Stimulated activated CD4-positive, alpha-beta T cell treated with anti-CD3 and anti-CD28 coated beads, Interleukin-1b, Interleukin-23, amount 100 ng/mL, for 1 hour (primary cell): ENCODE measurements around the gene YWHAB.

Source experiments
- DNase-seq, 2 donors: peaks; one replicate each; pipeline ENCODE4 v3.0.0-alpha.2; 2020; ENCODE audit warnings: low read depth in 2 of 2

Gene YWHAB

DNA sequence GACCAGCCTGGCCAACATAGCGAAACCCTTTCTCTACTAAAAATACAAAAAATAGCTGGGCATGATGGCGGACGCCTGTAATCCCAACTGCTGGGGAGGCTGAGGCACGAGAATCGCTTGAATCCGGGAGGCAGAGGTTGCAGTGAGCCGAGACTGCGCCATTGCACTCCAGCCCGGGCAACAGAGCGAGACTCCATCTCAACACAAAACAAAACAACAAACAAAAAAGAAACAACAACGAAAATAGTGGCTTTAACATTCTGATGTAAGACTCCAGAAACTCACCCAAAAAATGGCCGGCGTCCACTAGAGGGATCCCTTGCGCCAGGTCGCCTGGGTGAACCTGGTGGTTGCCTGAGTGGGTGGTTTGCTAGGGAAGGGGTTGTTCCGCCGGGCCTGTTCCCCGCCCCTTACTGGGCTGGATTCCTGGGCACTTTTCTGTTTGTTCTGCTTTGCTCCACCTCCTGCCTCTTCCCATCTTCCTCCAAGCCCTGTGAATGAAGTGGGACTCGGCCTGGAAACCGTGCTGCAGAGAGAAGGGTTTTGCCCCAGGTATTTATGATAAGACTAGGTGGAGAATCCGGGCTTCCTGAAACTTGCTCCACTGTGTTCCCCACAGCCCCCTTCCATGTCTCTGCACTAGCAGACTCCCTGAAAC is 25.9 kb downstream of the YWHAB start:
- DNase-seq = peak in 1 of 2 donors; percentile 14

- DNase-seq = no peak
Measured at GRCh38 chr20:44912189-44912588, 26.7 kb downstream of the YWHAB start.

GRCh38 chr20:44914924-44915323 is 29.4 kb downstream of the YWHAB start:
- no peak for DNase-seq

GRCh38 chr20:44916586-44916985 is 31.1 kb downstream of the YWHAB start:
- no peak for DNase-seq

GRCh38 chr20:44917399-44917798 is 31.9 kb downstream of the YWHAB start:
- DNase-seq = no peak

- DNase-seq = no peak
Measured at GRCh38 chr20:44918342-44918741, 32.8 kb downstream of the YWHAB start.

DNA sequence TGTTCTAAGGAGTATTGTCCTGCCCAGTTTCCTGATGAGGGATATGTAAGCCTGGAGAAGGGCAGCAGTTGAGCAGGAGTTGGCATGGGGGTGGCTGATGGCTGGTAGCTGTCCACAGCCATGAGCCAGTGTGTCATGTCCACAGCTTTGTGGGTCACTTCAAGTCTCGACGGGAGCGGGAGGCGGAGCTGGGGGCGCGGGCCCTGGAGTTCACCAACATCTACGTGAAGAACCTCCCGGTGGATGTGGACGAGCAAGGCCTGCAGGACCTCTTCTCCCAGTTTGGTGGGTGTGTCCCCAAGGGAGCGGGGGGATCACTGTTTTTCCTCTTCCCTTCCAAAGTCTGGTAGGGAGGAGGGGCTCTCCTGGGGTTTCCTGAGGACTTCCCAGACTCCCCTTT is 33.3 kb downstream of the YWHAB start:
- DNase-seq = no peak

GRCh38 chr20:44921447-44921846 is 35.9 kb downstream of the YWHAB start:
- DNase-seq = no peak

GRCh38 chr20:44924541-44924940 is 39.0 kb downstream of the YWHAB start:
- no peak for DNase-seq

GRCh38 chr20:44928595-44928994 is 43.1 kb downstream of the YWHAB start:
- no peak for DNase-seq

- no peak for DNase-seq
Measured at GRCh38 chr20:44930517-44931168, 45.1 kb downstream of the YWHAB start.

DNA sequence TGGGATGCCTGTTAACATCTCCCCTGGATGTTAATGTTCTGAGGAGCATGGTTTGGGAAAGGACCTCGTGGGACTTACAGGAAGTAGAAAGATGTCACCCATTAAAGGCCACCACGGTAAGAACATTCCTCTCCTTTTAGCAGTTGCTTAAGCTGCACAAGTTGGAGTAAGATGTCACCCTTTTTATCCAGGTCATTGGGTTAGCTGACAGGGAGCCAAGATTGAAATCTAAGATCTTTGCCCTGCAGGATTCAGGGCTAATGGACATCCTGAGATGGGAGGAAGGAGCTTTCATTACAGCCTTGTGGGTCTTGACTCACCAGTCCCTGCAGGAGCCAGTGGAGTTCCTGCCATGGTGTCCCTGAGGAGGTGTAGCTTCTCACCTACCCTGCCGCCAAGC is 46.4 kb downstream of the YWHAB start:
- DNase-seq = no peak

DNA sequence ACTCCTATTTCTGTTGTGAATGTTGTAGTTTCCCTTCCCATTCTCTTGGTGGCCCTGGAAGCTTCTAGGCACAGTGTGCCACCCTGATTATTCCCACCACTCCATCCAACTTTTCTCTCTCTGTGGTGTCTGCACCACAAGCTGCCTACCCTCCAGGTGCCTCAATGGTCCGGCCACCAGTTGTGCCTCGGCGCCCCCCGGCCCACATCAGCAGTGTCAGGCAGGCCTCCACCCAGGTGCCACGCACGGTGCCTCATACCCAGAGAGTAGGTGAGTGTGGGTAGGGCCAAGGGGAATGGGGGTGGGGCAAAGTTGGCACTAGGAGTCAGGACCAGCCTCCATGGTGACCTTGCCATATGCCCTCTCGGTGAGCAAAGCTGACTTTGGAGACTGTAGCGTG is 47.4 kb downstream of the YWHAB start:
- no peak for DNase-seq

GRCh38 chr20:44936510-44936909 is 51.0 kb downstream of the YWHAB start:
- no peak for DNase-seq

- no peak for DNase-seq
Measured at GRCh38 chr20:44938637-44939036, 53.1 kb downstream of the YWHAB start.

- DNase-seq = no peak
Measured at GRCh38 chr20:44941120-44941691, 55.7 kb downstream of the YWHAB start.

DNA sequence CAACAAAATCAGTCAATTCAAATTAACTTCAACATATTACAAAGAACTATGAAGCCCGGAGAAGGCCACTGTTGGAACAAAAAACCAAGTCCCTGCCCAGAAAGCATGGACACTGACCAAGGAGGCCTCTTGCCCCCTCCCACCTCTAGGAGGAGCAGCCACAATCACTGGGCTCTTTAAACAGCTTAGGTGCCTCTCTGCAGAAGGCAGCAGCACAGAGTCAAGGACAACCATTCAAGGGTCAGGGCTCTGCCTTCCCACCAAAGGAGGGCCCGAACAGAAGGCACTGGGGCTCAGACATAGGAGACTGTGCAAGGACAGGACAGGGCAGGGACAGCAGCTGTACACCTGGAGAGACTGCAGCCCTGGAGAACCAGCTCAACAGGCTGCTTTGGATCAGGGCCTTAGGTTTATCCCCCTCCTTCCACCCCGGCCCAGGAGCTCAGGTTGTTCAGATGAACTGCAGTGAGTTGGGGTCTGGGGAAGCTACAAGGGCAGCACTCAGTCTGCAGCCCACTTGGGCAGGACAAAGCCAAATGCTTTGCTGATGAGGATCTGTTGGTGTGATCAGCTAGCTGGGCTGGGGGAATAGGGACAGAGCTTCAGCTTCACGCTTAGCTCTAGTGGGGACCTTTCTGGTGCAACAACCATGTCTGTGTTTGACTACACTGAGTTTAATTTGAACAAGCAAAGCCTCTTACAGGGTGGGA is 56.9 kb downstream of the YWHAB start:
- no peak for DNase-seq

GRCh38 chr20:44943828-44944227 is 58.3 kb downstream of the YWHAB start:
- DNase-seq = no peak

DNA sequence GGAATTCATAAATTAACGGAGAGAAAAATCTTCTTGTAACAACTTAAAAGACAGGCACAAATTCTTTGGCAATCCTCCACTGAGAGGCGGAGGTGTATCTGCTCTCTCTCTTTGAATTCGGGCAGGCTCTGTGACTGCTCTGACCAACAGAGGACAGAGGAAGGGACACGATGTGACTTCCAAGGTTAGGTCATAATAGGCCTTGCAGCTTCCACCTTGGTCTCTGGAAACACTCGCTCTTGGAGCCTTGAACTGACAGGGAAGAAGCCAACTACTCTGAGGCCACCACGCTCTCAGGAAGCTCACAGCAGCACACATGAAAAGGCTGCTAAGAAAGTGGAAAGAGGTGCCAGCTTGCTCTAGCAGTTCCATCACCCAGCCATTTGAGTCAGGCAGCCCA is 59.8 kb downstream of the YWHAB start:
- no peak for DNase-seq

GRCh38 chr20:44946271-44946852 is 60.9 kb downstream of the YWHAB start:
- DNase-seq = no peak

DNA sequence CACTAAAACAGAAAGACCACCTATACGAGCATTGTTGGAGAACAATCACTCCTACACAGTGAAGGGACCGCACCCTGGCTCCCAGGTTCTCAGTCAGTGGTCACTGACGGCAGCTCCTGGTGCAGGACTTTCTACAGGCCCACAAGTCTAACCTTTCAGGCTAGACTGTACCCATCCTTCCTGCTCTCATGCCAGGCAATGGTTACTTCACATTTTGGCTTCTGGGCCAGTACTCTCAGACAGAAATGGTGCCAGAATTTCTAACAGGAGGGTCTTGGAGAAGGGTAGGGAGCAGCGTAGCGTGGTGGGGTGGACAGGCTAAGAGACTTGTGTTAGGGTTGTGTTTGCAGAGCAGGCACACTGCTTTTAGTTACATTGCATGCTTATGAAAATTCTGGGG is 62.6 kb downstream of the YWHAB start:
- DNase-seq = no peak

- DNase-seq = no peak
Measured at GRCh38 chr20:44948513-44948912, 63.0 kb downstream of the YWHAB start.
